NT2/D1 (cell line): ENCODE measurements around the gene NPR2.
A peak's percentile ranks its signal among the peaks of the same experiment; 100 is the strongest.

Source experiments
- DNase-seq: peaks from one replicate; pipeline ENCODE4 v3.0.0-alpha.2; 2011; ENCODE audit warnings: low read depth, low spot score
- H3K27me3 ChIP-seq: 2 replicates; pipeline ENCODE4 v1.6.0; 2011; ENCODE audit warnings: mild to moderate bottlenecking; ENCODE audit not compliant: insufficient read length, insufficient read depth
- H3K36me3 ChIP-seq: 2 replicates; pipeline ENCODE4 v1.6.1; 2011; ENCODE audit warnings: mild to moderate bottlenecking, low read length, mixed read lengths; ENCODE audit not compliant: insufficient read depth, insufficient read length
- H3K4me1 ChIP-seq: 2 replicates; pipeline ENCODE4 v1.5.1; 2011; ENCODE audit not compliant: insufficient read depth, insufficient read length
- H3K4me3 ChIP-seq: 2 replicates; pipeline ENCODE4 v1.5.1; 2011; ENCODE audit warnings: low read depth; ENCODE audit not compliant: insufficient read length
- H3K9ac ChIP-seq: 2 replicates; pipeline ENCODE4 v1.6.0; 2011; ENCODE audit warnings: low read depth; ENCODE audit not compliant: insufficient read length
- H3K9me3 ChIP-seq: 2 replicates; pipeline ENCODE4 v1.5.1; 2011; ENCODE audit warnings: mild to moderate bottlenecking, low read length; ENCODE audit not compliant: insufficient read depth
- SUZ12 ChIP-seq: IDR thresholded peaks from 2 replicates; pipeline ENCODE4 v1.6.1; 2011; ENCODE audit not compliant: insufficient read length, insufficient read depth; ENCODE audit errors: extremely low read depth
- YY1 ChIP-seq: IDR thresholded peaks from 2 replicates; pipeline ENCODE4 v1.6.1; 2011; ENCODE audit not compliant: insufficient read length, insufficient read depth
- ZNF274 ChIP-seq: IDR thresholded peaks from 2 replicates; pipeline ENCODE4 v1.6.1; 2011; ENCODE audit warnings: mild to moderate bottlenecking, low read depth, low read length

The NPR2 gene

GRCh38 chr9:35748858-35749514 is 42.4 kb upstream of the NPR2 start, which contains the start of the genes GBA2 and RGP1:
Gene GBA2, minus strand, starts transcription at chr9:35749228. Its CDS starts 524 bp downstream, at chr9:35748704.
Gene RGP1, plus strand, starts transcription at chr9:35749287. Its CDS starts 469 bp downstream, at chr9:35749756.
- Histone ChIP-seq H3K36me3 (peaks cover 75% of the 10 kb centered on the region), H3K9me3 (no peaks in the 10 kb centered on the region), H3K9ac (peak within 1 kb of the TSS; percentile 97), H3K4me3 (peak within 1 kb of the TSS; percentile 92), H3K4me1 (peaks cover 11% of the 10 kb centered on the region), H3K27me3 (no peaks in the 10 kb centered on the region)
- DNase-seq, result peak; percentile 51
- no peak for TF ChIP-seq YY1
- no peak for TF ChIP-seq SUZ12
- no peak for TF ChIP-seq ZNF274

- H3K4me1 ChIP-seq, result peaks cover 12% of the 10 kb centered on the region
- H3K9me3 ChIP-seq, result no peaks in the 10 kb centered on the region
- peaks cover 75% of the 10 kb centered on the region for H3K36me3 ChIP-seq
- H3K27me3 ChIP-seq, result no peaks in the 10 kb centered on the region
- no peak for TF ChIP-seq SUZ12
- no peak for TF ChIP-seq ZNF274
- no peak for TF ChIP-seq YY1
- peak overlapping the region; percentile 92 for H3K4me3 ChIP-seq
- DNase-seq, result no peak
- peak overlapping the region; percentile 97 for H3K9ac ChIP-seq
These were observed 41.7 kb upstream of the NPR2 start for GRCh38 chr9:35749515-35750255.

GRCh38 chr9:35750256-35750531 is 41.2 kb upstream of the NPR2 start:
- H3K4me1 ChIP-seq, result peaks cover 12% of the 10 kb centered on the region
- peaks cover 75% of the 10 kb centered on the region for H3K36me3 ChIP-seq
- H3K4me3 ChIP-seq, result peak overlapping the region; percentile 92
- H3K27me3 ChIP-seq, result no peaks in the 10 kb centered on the region
- H3K9ac ChIP-seq, result peak overlapping the region; percentile 97
- no peak for DNase-seq
- no peaks in the 10 kb centered on the region for H3K9me3 ChIP-seq
- TF ChIP-seq ZNF274, result no peak
- no peak for TF ChIP-seq SUZ12
- no peak for TF ChIP-seq YY1

- peaks cover 15% of the 10 kb centered on the region for H3K4me1 ChIP-seq
- H3K9me3 ChIP-seq, result no peaks in the 10 kb centered on the region
- no peak for DNase-seq
- H3K36me3 ChIP-seq, result peaks cover 52% of the 10 kb centered on the region
- no peaks in the 10 kb centered on the region for H3K27me3 ChIP-seq
- H3K4me3 ChIP-seq, result no peak overlapping the region
- no peak for TF ChIP-seq SUZ12
- TF ChIP-seq ZNF274, result no peak
- TF ChIP-seq YY1, result no peak
- H3K9ac ChIP-seq, result no peak overlapping the region
These were observed 37.9 kb upstream of the NPR2 start for GRCh38 chr9:35753466-35753865.

GRCh38 chr9:35754264-35754663 is 37.1 kb upstream of the NPR2 start, which contains the start of gene MSMP:
Gene MSMP, minus strand, starts transcription at chr9:35754276. Its CDS starts 147 bp downstream, at chr9:35754129.
- Histone ChIP-seq H3K9ac (no peak within 1 kb of the TSS), H3K9me3 (no peaks in the 10 kb centered on the region), H3K4me1 (peaks cover 15% of the 10 kb centered on the region), H3K27me3 (no peaks in the 10 kb centered on the region), H3K36me3 (peaks cover 52% of the 10 kb centered on the region), H3K4me3 (no peak within 1 kb of the TSS)
- no peak for DNase-seq
- TF ChIP-seq SUZ12 (no peak), ZNF274 (no peak), YY1 (no peak)

GRCh38 chr9:35755071-35755470 is 36.3 kb upstream of the NPR2 start:
- H3K36me3 ChIP-seq, result peaks cover 52% of the 10 kb centered on the region
- no peaks in the 10 kb centered on the region for H3K9me3 ChIP-seq
- DNase-seq, result no peak
- peaks cover 12% of the 10 kb centered on the region for H3K4me1 ChIP-seq
- TF ChIP-seq YY1, result no peak
- no peak for TF ChIP-seq SUZ12
- TF ChIP-seq ZNF274, result no peak
- no peak overlapping the region for H3K4me3 ChIP-seq
- no peak overlapping the region for H3K9ac ChIP-seq
- H3K27me3 ChIP-seq, result no peaks in the 10 kb centered on the region

- H3K4me1 ChIP-seq, result peaks cover 10% of the 10 kb centered on the region
- DNase-seq, result peak; percentile 58
- no peaks in the 10 kb centered on the region for H3K9me3 ChIP-seq
- peaks cover 37% of the 10 kb centered on the region for H3K36me3 ChIP-seq
- H3K27me3 ChIP-seq, result no peaks in the 10 kb centered on the region
- peak overlapping the region; percentile 60 for H3K4me3 ChIP-seq
- peak overlapping the region; percentile 86 for H3K9ac ChIP-seq
- no peak for TF ChIP-seq SUZ12
These were observed 34.8 kb upstream of the NPR2 start for GRCh38 chr9:35756275-35757225.
